Mesenchymal stem cell (in vitro differentiated cells and primary cell): ENCODE measurements around the gene P3H2.
A peak's percentile ranks its signal among the peaks of the same experiment; 100 is the strongest.

Experiments
- DNase-seq: peaks from one replicate; pipeline ENCODE4 v3.0.0-alpha.2; 2013
- H2AFZ ChIP-seq: one replicate; pipeline ENCODE4 v1.6.1; 2013; ENCODE audit warnings: low read depth, mild to moderate bottlenecking, control low read depth, inconsistent platforms, low read length, moderate library complexity
- H2AK5ac ChIP-seq: 2 replicates; pipeline ENCODE4 v1.6.1; 2013; ENCODE audit warnings: low read length, moderate library complexity, mild to moderate bottlenecking, inconsistent platforms; ENCODE audit not compliant: severe bottlenecking
- H2BK120ac ChIP-seq: one replicate; pipeline ENCODE4 v1.6.1; 2013; ENCODE audit warnings: low read depth, mild to moderate bottlenecking, inconsistent platforms, low read length, moderate library complexity
- H2BK12ac ChIP-seq, 2 experiments: one replicate each; pipeline ENCODE4 v1.6.1; 2013; ENCODE audit warnings: inconsistent platforms in 2 of 2, low read length in 2 of 2, mild to moderate bottlenecking in 2 of 2, moderate library complexity in 2 of 2, control low read depth in 1 of 2
- H2BK15ac ChIP-seq: one replicate; pipeline ENCODE4 v1.6.1; 2013; ENCODE audit warnings: mild to moderate bottlenecking, low read depth, inconsistent platforms; ENCODE audit not compliant: poor library complexity, severe bottlenecking
- H2BK5ac ChIP-seq: 2 replicates; pipeline ENCODE4 v1.6.1; 2013; ENCODE audit warnings: low read depth, mild to moderate bottlenecking, low read length, control low read depth, inconsistent platforms; ENCODE audit not compliant: poor library complexity, severe bottlenecking
- H3K14ac ChIP-seq, 2 experiments: one replicate each; pipeline ENCODE4 v1.6.1; 2013; ENCODE audit warnings: inconsistent platforms in 2 of 2, low read length in 2 of 2, control low read depth in 1 of 2, mild to moderate bottlenecking in 1 of 2, moderate library complexity in 1 of 2
- H3K18ac ChIP-seq, 2 experiments: one replicate each; pipeline ENCODE4 v1.6.1; 2013; ENCODE audit warnings: inconsistent platforms in 2 of 2, low read length in 2 of 2, control low read depth in 1 of 2, low read depth in 1 of 2, mild to moderate bottlenecking in 1 of 2
- H3K23ac ChIP-seq, 2 experiments: one replicate each; pipeline ENCODE4 v1.6.1; 2013; ENCODE audit warnings: inconsistent platforms in 2 of 2, low read length in 2 of 2, mild to moderate bottlenecking in 2 of 2, moderate library complexity in 2 of 2, control low read depth in 1 of 2
- H3K27ac ChIP-seq: 2 replicates; pipeline ENCODE4 v1.5.1; 2013; ENCODE audit warnings: mild to moderate bottlenecking, moderate library complexity, low read length, control low read depth, inconsistent platforms; ENCODE audit not compliant: poor library complexity, severe bottlenecking
- H3K27me3 ChIP-seq, 2 experiments: 2 replicates each; pipeline versions ENCODE4 v1.6.1 to v1.7.0; 2013; ENCODE audit warnings: low read length in 2 of 2, mild to moderate bottlenecking in 2 of 2, moderate library complexity in 2 of 2, control low read depth in 1 of 2, inconsistent platforms in 1 of 2; ENCODE audit not compliant: control insufficient read depth in 1 of 2, insufficient read depth in 1 of 2
- H3K36me3 ChIP-seq, 2 experiments: 2 replicates each; pipeline versions ENCODE4 v1.6.1 to v1.7.0; 2013; ENCODE audit warnings: low read length in 2 of 2, control low read depth in 1 of 2, inconsistent platforms in 1 of 2, low read depth in 1 of 2, mild to moderate bottlenecking in 1 of 2; ENCODE audit not compliant: insufficient read depth in 2 of 2, control insufficient read depth in 1 of 2
- H3K4ac ChIP-seq, 2 experiments: one replicate each; pipeline ENCODE4 v1.6.1; 2013; ENCODE audit warnings: inconsistent platforms in 2 of 2, low read length in 2 of 2, mild to moderate bottlenecking in 2 of 2, moderate library complexity in 2 of 2, control low read depth in 1 of 2, low read depth in 1 of 2
- H3K4me1 ChIP-seq: 2 replicates; pipeline ENCODE4 v1.6.1; 2013; ENCODE audit warnings: low read depth, low read length, control low read depth; ENCODE audit not compliant: control insufficient read depth, insufficient read depth
- H3K4me2 ChIP-seq: 2 replicates; pipeline ENCODE4 v1.6.1; 2013; ENCODE audit warnings: low read length, mild to moderate bottlenecking, inconsistent platforms; ENCODE audit not compliant: poor library complexity, severe bottlenecking
- H3K4me3 ChIP-seq, 2 experiments: 2 replicates each; pipeline versions ENCODE4 v1.5.1 to v1.7.0; 2013; ENCODE audit warnings: low read length in 2 of 2, mild to moderate bottlenecking in 2 of 2, control low read depth in 1 of 2, low read depth in 1 of 2; ENCODE audit not compliant: insufficient read depth in 1 of 2
- H3K79me1 ChIP-seq: replicated peaks from 2 replicates; pipeline ENCODE4 v1.6.1; 2013; ENCODE audit warnings: mild to moderate bottlenecking, control low read depth, low read length, inconsistent platforms; ENCODE audit not compliant: poor library complexity, severe bottlenecking
- H3K9ac ChIP-seq: 2 replicates; pipeline ENCODE4 v1.7.0; 2013; ENCODE audit warnings: mild to moderate bottlenecking, low read length, moderate library complexity
- H3K9me3 ChIP-seq: 2 replicates; pipeline ENCODE4 v1.7.0; 2013; ENCODE audit warnings: mild to moderate bottlenecking, low read length; ENCODE audit not compliant: control insufficient read depth
- H4K8ac ChIP-seq: one replicate; pipeline ENCODE4 v1.6.1; 2013; ENCODE audit warnings: inconsistent platforms, mild to moderate bottlenecking, low read length, moderate library complexity
- H4K91ac ChIP-seq: one replicate; pipeline ENCODE4 v1.6.1; 2013; ENCODE audit warnings: mild to moderate bottlenecking, low read length, inconsistent platforms
- WGBS: methylation state at CpG from one replicate; pipeline ENCODE4 v1.1.7; 2013; ENCODE audit warnings: mixed read lengths; 5-methylcytosine and 5-hydroxymethylcytosine counted together

Gene P3H2

DNA sequence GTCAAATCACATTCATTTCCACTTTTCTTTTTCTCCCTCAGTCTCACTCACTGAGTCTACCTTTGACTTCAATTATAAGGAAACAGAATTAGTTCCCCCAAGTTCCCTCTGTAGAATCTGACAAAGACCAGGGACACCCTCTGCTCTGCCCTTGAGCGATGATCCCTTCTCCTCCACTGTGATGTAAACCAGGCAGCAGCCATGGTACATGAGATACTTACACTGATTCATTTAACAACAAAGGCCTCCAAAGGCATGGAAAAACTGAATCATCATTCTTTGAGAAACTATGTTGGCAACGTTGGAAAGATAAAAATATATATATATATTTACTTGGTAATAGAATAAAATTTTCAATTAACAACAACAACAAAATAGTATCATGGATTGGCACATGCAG, 84.1 kb downstream of the P3H2 start:
- no peak overlapping the region for H2BK15ac ChIP-seq
- peak overlapping the region; percentile 28 for H3K27ac ChIP-seq
- no peak overlapping the region for H2AFZ ChIP-seq
- peak; percentile 88 for DNase-seq
- H3K4me3 ChIP-seq: no peak overlapping the region
- no peak overlapping the region for H4K8ac ChIP-seq
- no peak overlapping the region for H4K91ac ChIP-seq
- WGBS: 50% methylated on average over 1 of the region's 2 CpGs
- no peaks in the 10 kb centered on the region for H3K9me3 ChIP-seq
- no peak overlapping the region for H2BK5ac ChIP-seq
- H3K79me1 ChIP-seq: peaks cover 7% of the 10 kb centered on the region
- no peak overlapping the region for H3K4me2 ChIP-seq
- H2AK5ac ChIP-seq: no peak overlapping the region
- H2BK12ac ChIP-seq: peak overlapping the region in 1 of 2 experiments; percentile 54
- H3K4me1 ChIP-seq: peaks cover 7% of the 10 kb centered on the region
- H2BK120ac ChIP-seq: no peak overlapping the region
- H3K9ac ChIP-seq: no peak overlapping the region
- H3K36me3 ChIP-seq: peaks cover 0 to 2% of the 10 kb centered on the region in 2 experiments
- no peak overlapping the region for H3K23ac ChIP-seq
- H3K18ac ChIP-seq: no peak overlapping the region
- no peak overlapping the region for H3K4ac ChIP-seq
- no peak overlapping the region for H3K14ac ChIP-seq
- no peaks in the 10 kb centered on the region for H3K27me3 ChIP-seq

- no peaks in the 10 kb centered on the region for H3K9me3 ChIP-seq
- no peak overlapping the region for H3K9ac ChIP-seq
- H2AK5ac ChIP-seq: no peak overlapping the region
- no peak overlapping the region for H4K8ac ChIP-seq
- H2BK15ac ChIP-seq: no peak overlapping the region
- peaks cover 11% of the 10 kb centered on the region for H3K79me1 ChIP-seq
- no peak overlapping the region for H2BK5ac ChIP-seq
- no peak overlapping the region for H4K91ac ChIP-seq
- DNase-seq: no peak
- no peak overlapping the region for H3K4ac ChIP-seq
- H3K23ac ChIP-seq: no peak overlapping the region
- peaks cover 0 to 2% of the 10 kb centered on the region in 2 experiments for H3K36me3 ChIP-seq
- H3K4me3 ChIP-seq: no peak overlapping the region
- peaks cover 9% of the 10 kb centered on the region for H3K4me1 ChIP-seq
- H2BK12ac ChIP-seq: no peak overlapping the region
- no peak overlapping the region for H3K18ac ChIP-seq
- 91% methylated on average over 2 of the region's 3 CpGs for WGBS
- no peaks in the 10 kb centered on the region for H3K27me3 ChIP-seq
- H2BK120ac ChIP-seq: no peak overlapping the region
- no peak overlapping the region for H3K14ac ChIP-seq
- H3K4me2 ChIP-seq: no peak overlapping the region
- no peak overlapping the region for H3K27ac ChIP-seq
- no peak overlapping the region for H2AFZ ChIP-seq
These were observed 86.3 kb downstream of the P3H2 start for GRCh38 chr3:190034446-190034845.

DNA sequence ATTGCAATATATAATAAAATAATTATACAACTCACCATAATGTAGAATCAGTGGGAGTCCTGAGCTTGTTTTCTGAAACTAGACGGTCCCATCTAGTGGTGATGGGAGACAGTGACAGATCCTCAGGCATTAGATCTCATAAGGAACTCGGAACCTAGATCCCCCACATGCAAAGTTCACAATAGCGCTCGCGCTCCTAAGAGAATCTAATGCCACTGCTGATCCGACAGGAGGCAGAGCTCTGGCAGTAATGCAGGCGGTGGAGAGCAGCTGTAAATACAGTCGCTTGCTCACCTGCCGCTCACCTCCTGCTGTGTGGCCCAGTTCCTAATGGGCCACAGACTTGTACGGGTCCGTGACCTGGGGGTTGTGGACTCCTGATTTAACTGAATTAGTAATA, 87.8 kb downstream of the P3H2 start:
- Histone ChIP-seq H4K91ac (no peak overlapping the region), H4K8ac (peak overlapping the region; percentile 80), H2BK15ac (no peak overlapping the region), H3K27ac (no peak overlapping the region), H2BK12ac (peak overlapping the region; percentile 75 to 93), H3K27me3 (no peaks in the 10 kb centered on the region), H3K23ac (no peak overlapping the region), H3K4me1 (peaks cover 9% of the 10 kb centered on the region), H3K9ac (no peak overlapping the region), H3K9me3 (no peaks in the 10 kb centered on the region), H2BK5ac (no peak overlapping the region), H2AFZ (no peak overlapping the region), H2BK120ac (no peak overlapping the region), H3K79me1 (peaks cover 11% of the 10 kb centered on the region), H3K4me3 (no peak overlapping the region), H3K14ac (no peak overlapping the region), H3K18ac (peak overlapping the region; percentile 28 to 54), H3K4ac (peak overlapping the region in 1 of 2 experiments; percentile 32), H3K4me2 (no peak overlapping the region), H2AK5ac (peak overlapping the region; percentile 81), H3K36me3 (peaks cover 0 to 2% of the 10 kb centered on the region in 2 experiments)
- no peak for DNase-seq
- WGBS: 86% methylated on average over 10 of the region's 11 CpGs

DNA sequence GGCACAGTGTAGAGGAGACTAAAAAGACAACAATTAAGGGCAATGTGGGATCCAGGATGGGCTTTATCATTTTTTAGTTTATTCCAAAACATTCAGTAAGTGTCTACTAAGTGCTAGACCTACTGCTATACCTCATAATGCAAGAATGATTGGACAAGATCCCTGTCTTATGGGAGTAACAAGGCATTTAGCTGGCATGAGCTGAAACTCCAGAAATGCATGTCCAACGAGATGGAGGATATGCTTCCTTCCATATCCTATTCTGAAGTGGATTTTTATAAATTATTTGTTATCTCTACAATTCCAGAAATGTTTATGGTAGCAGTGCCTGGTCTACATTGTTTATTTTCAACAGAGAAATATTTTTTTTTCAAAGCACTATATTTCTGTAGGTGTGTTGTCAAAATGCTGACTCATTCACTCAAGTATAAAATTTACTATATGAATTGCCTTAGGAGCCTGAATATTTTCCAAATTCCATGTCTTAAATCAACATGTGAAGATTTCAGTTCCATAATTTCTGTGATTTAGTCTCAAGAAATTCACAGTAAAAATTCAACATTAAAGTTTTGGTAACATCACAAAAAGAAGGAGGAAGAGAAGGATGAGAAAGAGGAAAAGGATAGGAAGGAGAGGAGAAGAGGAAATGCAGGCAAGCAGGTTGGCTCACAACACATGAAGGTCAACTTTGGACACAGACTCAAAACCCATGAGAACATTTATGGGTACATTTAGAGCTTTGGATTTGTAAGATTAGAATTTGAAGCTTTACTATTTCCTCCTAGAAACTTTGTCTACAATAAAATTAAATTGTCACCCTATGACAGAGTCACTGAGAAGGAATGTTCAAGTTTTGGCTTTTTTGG, 88.6 kb downstream of the P3H2 start:
- no peak overlapping the region for H4K8ac ChIP-seq
- no peak overlapping the region for H3K14ac ChIP-seq

More for the DNA sequence above, 88.6 kb downstream of the P3H2 start:
- Histone ChIP-seq H2BK120ac (no peak overlapping the region), H4K91ac (no peak overlapping the region), H3K18ac (no peak overlapping the region), H3K27ac (peak overlapping the region; percentile 7), H3K36me3 (peaks cover 0 to 2% of the 10 kb centered on the region in 2 experiments), H3K4me2 (no peak overlapping the region), H3K4me1 (peaks cover 9% of the 10 kb centered on the region), H3K4ac (no peak overlapping the region), H3K9ac (no peak overlapping the region), H3K4me3 (no peak overlapping the region), H3K9me3 (no peaks in the 10 kb centered on the region), H3K23ac (no peak overlapping the region), H2BK15ac (peak overlapping the region; percentile 69), H3K27me3 (no peaks in the 10 kb centered on the region), H3K79me1 (peaks cover 11% of the 10 kb centered on the region), H2BK12ac (no peak overlapping the region), H2AFZ (no peak overlapping the region), H2BK5ac (no peak overlapping the region), H2AK5ac (no peak overlapping the region)
- no peak for DNase-seq
- no CpG with 5 or more reads among the region's 1 CpG for WGBS
